HG03175 (cell line): Measurements from ENCODE around the gene POLR2A.
"Not testable (repeated sequence)": the region's sequence is repeated elsewhere in the genome, so short reads cannot be mapped to it uniquely, and the experiment has no call there.

Source experiments
- ATAC-seq: cut with Tn5 transposase; IDR thresholded peaks from one replicate; pipeline ENCODE4 v1.9.1; 2021; ENCODE audit warnings: mild to moderate bottlenecking, moderate library complexity; ENCODE audit not compliant: unreplicated experiment

Gene POLR2A

GRCh38 chr17:7478276-7479212 lies 5.6 kb upstream of the POLR2A start:
- no peak for ATAC-seq

DNA sequence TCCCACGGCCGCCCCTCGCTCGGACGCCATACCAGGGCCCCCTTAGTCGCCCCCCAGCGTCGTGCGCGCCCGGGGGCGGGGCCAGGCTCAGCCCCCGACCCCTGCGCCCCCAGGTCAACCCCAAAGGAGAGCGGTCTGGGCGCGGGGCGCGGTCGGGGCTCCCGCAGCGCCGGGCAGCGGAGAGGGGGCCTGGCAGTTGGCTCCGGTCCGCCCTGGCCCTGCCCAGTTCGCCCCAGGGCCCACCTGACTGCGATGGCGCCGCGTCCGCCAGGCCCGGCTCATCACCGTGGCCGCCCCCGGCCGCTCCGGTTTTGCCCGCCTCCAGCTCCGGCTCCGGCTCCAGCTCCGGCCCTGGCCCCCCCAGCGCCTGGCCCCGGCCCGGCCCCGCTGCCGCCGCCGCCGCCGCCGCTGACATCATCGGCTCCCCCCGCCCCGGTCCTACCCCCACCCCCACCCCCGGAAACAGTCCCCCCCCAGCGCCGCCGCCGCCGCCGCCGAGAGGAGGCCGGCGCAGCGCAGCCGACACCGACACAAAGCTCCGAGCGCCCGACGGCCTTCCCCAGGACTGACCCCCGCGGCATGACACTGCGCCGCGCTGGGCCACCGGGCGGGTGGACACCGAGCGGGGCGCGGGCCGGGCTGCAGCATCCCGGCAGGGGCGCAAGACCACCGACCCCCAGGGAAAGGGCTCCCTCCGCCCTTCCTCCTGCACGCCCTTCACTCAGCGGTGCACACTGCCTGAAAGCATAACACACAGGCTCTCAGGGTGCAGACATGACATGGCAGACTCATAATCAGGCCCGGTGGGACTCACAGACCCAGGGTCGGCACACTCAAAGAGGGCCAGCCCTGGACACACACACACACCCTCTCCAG lies 4.7 kb upstream of the POLR2A start, which contains the start of gene ZBTB4:
Gene ZBTB4 (minus strand): TSS at position 419 of the 876 bp plus-strand sequence. CDS start 12,830 bp downstream, outside the sequence.
- ATAC-seq = no peak

DNA sequence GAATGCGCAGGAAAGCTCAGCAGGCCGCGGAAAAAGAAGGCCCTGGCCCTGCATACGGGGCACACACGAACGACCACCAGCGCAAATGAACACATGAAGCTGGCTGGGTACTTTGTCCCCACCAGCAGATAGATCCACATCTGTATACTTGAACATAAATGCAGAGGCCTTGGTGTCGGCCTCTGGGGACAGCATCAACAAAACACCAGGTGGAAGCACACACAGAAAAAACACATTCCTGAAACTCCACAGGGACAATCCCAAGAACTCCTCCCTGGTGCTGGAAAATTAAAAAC lies 4.1 kb upstream of the POLR2A start:
- no peak for ATAC-seq

- ATAC-seq = not testable (repeated sequence)
Observed at GRCh38 chr17:7481275-7481674, 2.9 kb upstream of the POLR2A start, which contains the start of gene SLC35G6. TSS of gene SLC35G6 (plus strand) at chr17:7481446. CDS start at chr17:7481517, 71 bp downstream.

GRCh38 chr17:7481842-7482741 lies 2.1 kb upstream of the POLR2A start:
- not testable (repeated sequence) for ATAC-seq

GRCh38 chr17:7482742-7483088 lies 1.5 kb upstream of the POLR2A start:
- ATAC-seq = not testable (repeated sequence)

GRCh38 chr17:7483255-7484066 lies 705 bp upstream of the POLR2A start:
- peak; percentile 33 for ATAC-seq

DNA sequence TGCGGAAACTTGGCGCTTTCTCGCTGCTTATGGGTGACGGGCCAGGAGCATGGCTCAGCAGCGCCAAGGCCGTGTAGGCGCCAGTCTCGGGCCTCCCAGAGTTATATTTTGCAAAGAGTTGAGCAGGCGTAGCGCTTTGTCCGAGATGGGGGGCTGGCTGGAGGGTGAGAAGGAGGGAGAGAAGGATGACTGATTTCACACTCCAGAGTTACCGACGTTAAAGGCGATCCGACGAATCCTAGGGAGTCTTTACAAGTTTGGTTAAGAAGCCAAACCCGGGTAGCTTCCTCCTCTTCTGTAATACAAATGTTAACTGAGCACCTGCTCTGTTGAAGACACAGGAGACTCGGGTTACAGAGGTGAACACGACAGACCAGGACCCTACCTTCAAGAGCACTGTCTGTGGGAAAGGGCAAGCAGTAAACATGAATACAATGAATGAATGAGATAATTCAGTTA lies 782 bp downstream of the POLR2A start:
- ATAC-seq = peak; percentile 8

DNA sequence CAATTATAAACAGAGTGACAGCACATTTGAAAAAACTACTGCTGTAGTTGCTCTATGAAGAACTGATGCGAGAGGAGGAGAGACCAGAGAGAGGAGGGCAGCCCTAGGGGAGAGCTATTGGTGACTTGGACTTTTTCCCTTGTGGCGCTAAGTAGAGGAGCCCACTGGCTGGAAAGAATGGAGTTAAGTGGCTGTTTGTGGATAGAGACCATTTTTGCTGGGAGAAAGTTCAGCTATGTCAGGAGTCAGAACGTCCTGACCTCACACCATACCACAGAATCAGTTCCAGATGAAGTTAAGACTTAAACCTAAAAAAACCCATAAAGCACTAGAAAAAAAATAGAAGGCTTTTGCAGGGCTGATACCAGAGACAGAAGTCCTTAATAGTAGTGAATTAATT lies 2.0 kb downstream of the POLR2A start:
- ATAC-seq = no peak

GRCh38 chr17:7490144-7490543 lies 6.0 kb downstream of the POLR2A start:
- no peak for ATAC-seq

- ATAC-seq = no peak
Observed at GRCh38 chr17:7491583-7491982, 7.4 kb downstream of the POLR2A start.

DNA sequence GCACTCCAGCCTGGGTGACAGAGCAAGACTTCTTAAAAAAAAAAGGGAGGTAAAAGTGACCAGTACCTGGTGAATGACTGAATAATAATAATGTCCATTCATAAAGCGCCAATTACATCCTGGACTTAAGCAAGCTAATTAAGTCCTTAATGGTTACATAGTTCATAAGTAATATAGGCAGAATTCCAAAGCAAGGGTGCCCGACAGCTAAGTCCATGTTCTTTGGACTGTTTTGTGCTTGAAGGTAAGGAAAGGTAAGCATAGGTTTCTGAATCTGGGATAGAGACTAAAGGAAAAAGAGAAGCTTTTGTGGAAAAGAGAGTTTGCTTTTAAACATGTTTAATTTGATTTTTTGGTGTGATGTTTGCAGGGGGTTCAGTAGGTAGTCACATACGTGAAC lies 9.8 kb downstream of the POLR2A start:
- ATAC-seq = no peak

GRCh38 chr17:7495906-7496434 lies 11.8 kb downstream of the POLR2A start:
- no peak for ATAC-seq

- no peak for ATAC-seq
Observed at GRCh38 chr17:7496470-7497183, 12.5 kb downstream of the POLR2A start.

- no peak for ATAC-seq
Observed at GRCh38 chr17:7497228-7497627, 13.1 kb downstream of the POLR2A start.

DNA sequence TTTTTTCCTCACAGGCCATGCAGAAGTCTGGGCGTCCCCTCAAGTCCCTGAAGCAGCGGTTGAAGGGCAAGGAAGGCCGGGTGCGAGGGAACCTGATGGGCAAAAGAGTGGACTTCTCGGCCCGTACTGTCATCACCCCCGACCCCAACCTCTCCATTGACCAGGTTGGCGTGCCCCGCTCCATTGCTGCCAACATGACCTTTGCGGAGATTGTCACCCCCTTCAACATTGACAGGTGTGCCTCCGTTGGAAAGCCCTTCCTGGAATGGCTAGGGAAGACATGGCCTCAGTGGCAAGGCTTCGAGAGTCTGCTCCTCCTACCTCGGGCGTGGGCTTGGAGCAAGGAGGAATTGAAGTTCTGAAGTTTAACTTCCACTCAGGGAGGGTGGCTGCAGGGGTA lies 13.5 kb downstream of the POLR2A start:
- no peak for ATAC-seq

DNA sequence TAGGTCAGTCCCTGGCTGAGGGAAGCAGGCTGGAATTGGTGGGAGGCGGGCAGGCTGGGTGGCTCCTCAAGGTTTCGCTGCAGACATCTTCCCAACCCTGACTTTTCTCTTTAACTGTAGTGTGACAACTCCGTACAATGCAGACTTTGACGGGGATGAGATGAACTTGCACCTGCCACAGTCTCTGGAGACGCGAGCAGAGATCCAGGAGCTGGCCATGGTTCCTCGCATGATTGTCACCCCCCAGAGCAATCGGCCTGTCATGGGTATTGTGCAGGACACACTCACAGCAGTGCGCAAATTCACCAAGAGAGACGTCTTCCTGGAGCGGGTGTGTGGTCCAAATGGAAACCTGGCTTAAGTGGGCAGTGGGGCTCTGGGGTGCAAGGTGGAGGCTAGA lies 15.0 kb downstream of the POLR2A start:
- no peak for ATAC-seq

GRCh38 chr17:7501729-7502128 lies 17.6 kb downstream of the POLR2A start:
- ATAC-seq = no peak
